ENCODE data around the gene FAM174B.

FAM174B gene

GRCh38 chr15:92669432-92669831, 13.9 kb upstream of the FAM174B start:
- TF ChIP-seq, protein P1, sequence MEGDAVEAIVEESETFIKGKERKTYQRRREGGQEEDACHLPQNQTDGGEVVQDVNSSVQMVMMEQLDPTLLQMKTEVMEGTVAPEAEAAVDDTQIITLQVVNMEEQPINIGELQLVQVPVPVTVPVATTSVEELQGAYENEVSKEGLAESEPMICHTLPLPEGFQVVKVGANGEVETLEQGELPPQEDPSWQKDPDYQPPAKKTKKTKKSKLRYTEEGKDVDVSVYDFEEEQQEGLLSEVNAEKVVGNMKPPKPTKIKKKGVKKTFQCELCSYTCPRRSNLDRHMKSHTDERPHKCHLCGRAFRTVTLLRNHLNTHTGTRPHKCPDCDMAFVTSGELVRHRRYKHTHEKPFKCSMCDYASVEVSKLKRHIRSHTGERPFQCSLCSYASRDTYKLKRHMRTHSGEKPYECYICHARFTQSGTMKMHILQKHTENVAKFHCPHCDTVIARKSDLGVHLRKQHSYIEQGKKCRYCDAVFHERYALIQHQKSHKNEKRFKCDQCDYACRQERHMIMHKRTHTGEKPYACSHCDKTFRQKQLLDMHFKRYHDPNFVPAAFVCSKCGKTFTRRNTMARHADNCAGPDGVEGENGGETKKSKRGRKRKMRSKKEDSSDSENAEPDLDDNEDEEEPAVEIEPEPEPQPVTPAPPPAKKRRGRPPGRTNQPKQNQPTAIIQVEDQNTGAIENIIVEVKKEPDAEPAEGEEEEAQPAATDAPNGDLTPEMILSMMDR (conservative IDR thresholded peaks at IDR 0.05; ENCODE audit: low read depth, low read length), result no peak
- Histone ChIP-seq H3K4me3 (IDR thresholded peaks at IDR 0.05; ENCODE audit: insufficient read depth, low read depth, low read length) (no peak overlapping the region), H2AFZ (ENCODE audit: low read depth) (no peak overlapping the region), H3K9ac (no peak overlapping the region), H3K4me2 (no peak overlapping the region), H4K20me1 (ENCODE audit: insufficient read depth) (no peaks in the 10 kb centered on the region), H3K36me3 (ENCODE audit: insufficient read depth) (no peaks in the 10 kb centered on the region), H3K79me2 (ENCODE audit: insufficient read depth, low read depth) (no peaks in the 10 kb centered on the region), H3K4me1 (ENCODE audit: low read depth, poor library complexity, severe bottlenecking) (peaks cover 20% of the 10 kb centered on the region), H3K27ac (no peak overlapping the region), H3K27me3 (ENCODE audit: insufficient read depth, low read depth) (no peaks in the 10 kb centered on the region)

- Histone ChIP-seq H2AFZ (ENCODE audit: low read depth) (no peak overlapping the region), H4K20me1 (ENCODE audit: insufficient read depth) (no peaks in the 10 kb centered on the region), H3K4me1 (ENCODE audit: low read depth, poor library complexity, severe bottlenecking) (peaks cover 28% of the 10 kb centered on the region), H3K4me2 (no peak overlapping the region), H3K27me3 (ENCODE audit: insufficient read depth, low read depth) (no peaks in the 10 kb centered on the region), H3K4me3 (IDR thresholded peaks at IDR 0.05; ENCODE audit: insufficient read depth, low read depth, low read length) (no peak overlapping the region), H3K36me3 (ENCODE audit: insufficient read depth) (no peaks in the 10 kb centered on the region), H3K27ac (no peak overlapping the region), H3K79me2 (ENCODE audit: insufficient read depth, low read depth) (no peaks in the 10 kb centered on the region), H3K9ac (no peak overlapping the region)
- TF ChIP-seq, protein P1 (conservative IDR thresholded peaks at IDR 0.05; ENCODE audit: low read depth, low read length), result no peak
Measured at GRCh38 chr15:92668620-92669019, 13.0 kb upstream of the FAM174B start.

GRCh38 chr15:92667970-92668485, 12.5 kb upstream of the FAM174B start:
- H3K27ac ChIP-seq, result no peak overlapping the region
- H3K4me1 ChIP-seq (ENCODE audit: low read depth, poor library complexity, severe bottlenecking), result peaks cover 34% of the 10 kb centered on the region
- no peak overlapping the region for H3K4me2 ChIP-seq
- TF ChIP-seq, protein P1 (conservative IDR thresholded peaks at IDR 0.05; ENCODE audit: low read depth, low read length), result no peak
- no peak overlapping the region for H2AFZ ChIP-seq (ENCODE audit: low read depth)
- no peaks in the 10 kb centered on the region for H4K20me1 ChIP-seq (ENCODE audit: insufficient read depth)
- H3K9ac ChIP-seq, result no peak overlapping the region
- no peaks in the 10 kb centered on the region for H3K36me3 ChIP-seq (ENCODE audit: insufficient read depth)
- no peak overlapping the region for H3K4me3 ChIP-seq (IDR thresholded peaks at IDR 0.05; ENCODE audit: insufficient read depth, low read depth, low read length)
- no peaks in the 10 kb centered on the region for H3K27me3 ChIP-seq (ENCODE audit: insufficient read depth, low read depth)
- no peaks in the 10 kb centered on the region for H3K79me2 ChIP-seq (ENCODE audit: insufficient read depth, low read depth)

- peaks cover 40% of the 10 kb centered on the region for H3K4me1 ChIP-seq (ENCODE audit: low read depth, poor library complexity, severe bottlenecking)
- TF ChIP-seq, protein P1 (conservative IDR thresholded peaks at IDR 0.05; ENCODE audit: low read depth, low read length), result no peak
- no peak overlapping the region for H3K4me3 ChIP-seq (IDR thresholded peaks at IDR 0.05; ENCODE audit: insufficient read depth, low read depth, low read length)
- no peaks in the 10 kb centered on the region for H3K79me2 ChIP-seq (ENCODE audit: insufficient read depth, low read depth)
- no peaks in the 10 kb centered on the region for H4K20me1 ChIP-seq (ENCODE audit: insufficient read depth)
- no peaks in the 10 kb centered on the region for H3K27me3 ChIP-seq (ENCODE audit: insufficient read depth, low read depth)
- H2AFZ ChIP-seq (ENCODE audit: low read depth), result no peak overlapping the region
- H3K27ac ChIP-seq, result no peak overlapping the region
- no peak overlapping the region for H3K9ac ChIP-seq
- H3K36me3 ChIP-seq (ENCODE audit: insufficient read depth), result no peaks in the 10 kb centered on the region
- H3K4me2 ChIP-seq, result no peak overlapping the region
Measured at GRCh38 chr15:92667287-92667904, 11.8 kb upstream of the FAM174B start.
